ENCODE measurements around the gene TYK2.

TYK2 gene

GRCh38 chr19:10380313-10381102 lies at the start of gene TYK2:
Gene TYK2, minus strand, starts transcription at chr19:10380572. Its CDS starts 2,166 bp downstream, at chr19:10378406.
- in situ Hi-C loops (cut with HindIII; ENCODE audit: low pct_ligation_motif_present, low pct_unique_long_range_greater_than_20kb, low sequenced_read_pairs), result no loop called here
- peak; percentile 95 for DNase-seq

GRCh38 chr19:10428996-10429381 lies 48.6 kb upstream of the TYK2 start:
- in situ Hi-C loops (cut with HindIII; ENCODE audit: low pct_ligation_motif_present, low pct_unique_long_range_greater_than_20kb, low sequenced_read_pairs), result no loop called here
- no peak for DNase-seq

- in situ Hi-C loops (cut with HindIII; ENCODE audit: low pct_ligation_motif_present, low pct_unique_long_range_greater_than_20kb, low sequenced_read_pairs), result no loop called here
- DNase-seq, result no peak
Measured at GRCh38 chr19:10427169-10427568, 46.8 kb upstream of the TYK2 start.

DNA sequence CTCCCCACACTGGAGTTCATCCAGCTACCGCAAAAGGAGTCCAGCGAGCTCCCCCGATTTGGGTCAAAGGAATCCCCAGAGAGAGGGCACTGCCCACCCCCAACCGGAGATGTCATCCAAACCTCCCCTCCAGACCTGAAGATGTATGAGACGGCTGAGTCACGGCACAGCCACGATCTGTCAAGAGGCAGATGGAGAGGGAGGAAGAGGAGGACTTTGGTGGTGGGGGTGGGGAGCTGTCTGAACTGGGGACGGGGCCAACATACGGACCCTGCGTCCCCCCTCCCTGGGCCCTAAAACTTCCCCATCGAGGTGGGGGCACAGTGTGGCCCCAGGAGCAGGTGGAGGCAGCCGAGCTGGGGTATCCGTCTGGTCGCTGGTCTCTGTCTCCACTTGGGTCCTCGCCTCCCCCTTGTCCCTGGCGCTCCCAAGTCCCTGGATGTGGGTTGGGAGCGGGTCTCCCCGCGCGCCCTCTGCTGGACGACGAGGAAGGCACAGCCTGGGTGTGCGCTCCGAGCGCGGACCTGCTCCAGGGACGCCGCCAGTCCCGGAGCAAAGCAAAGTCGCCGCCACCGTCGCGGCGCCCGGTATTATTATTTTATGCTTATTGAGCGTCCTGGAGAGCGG lies 43.8 kb upstream of the TYK2 start:
- in situ Hi-C loops (cut with HindIII; ENCODE audit: low pct_ligation_motif_present, low pct_unique_long_range_greater_than_20kb, low sequenced_read_pairs), result no loop called here
- peak; percentile 73 for DNase-seq

- no peak for DNase-seq
- in situ Hi-C loops (cut with HindIII; ENCODE audit: low pct_ligation_motif_present, low pct_unique_long_range_greater_than_20kb, low sequenced_read_pairs), result no loop called here
Measured at GRCh38 chr19:10422846-10423245, 42.5 kb upstream of the TYK2 start.

DNA sequence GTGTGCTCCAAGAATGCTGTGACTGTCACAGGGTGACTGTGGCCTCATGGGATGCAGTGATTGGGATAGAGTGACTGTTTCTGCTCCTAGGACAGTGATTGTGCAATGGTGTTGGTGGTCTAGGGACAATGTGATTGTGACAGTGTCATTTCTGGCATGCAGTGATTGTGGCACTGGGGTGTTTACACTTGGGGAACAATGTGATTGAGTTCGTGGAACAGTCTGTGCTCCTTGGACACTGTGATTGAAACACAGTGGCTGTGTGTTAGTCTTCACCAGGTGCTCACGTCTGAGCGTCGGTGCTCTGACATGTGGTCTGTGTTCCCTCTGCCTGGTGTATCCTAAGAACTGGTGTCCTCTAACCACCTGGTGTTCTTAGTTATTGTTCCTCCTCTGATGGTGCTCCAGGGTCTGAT lies 41.7 kb upstream of the TYK2 start:
- in situ Hi-C loops (cut with HindIII; ENCODE audit: low pct_ligation_motif_present, low pct_unique_long_range_greater_than_20kb, low sequenced_read_pairs), result no loop called here
- no peak for DNase-seq

GRCh38 chr19:10421240-10422045 lies 41.1 kb upstream of the TYK2 start:
- in situ Hi-C loops (cut with HindIII; ENCODE audit: low pct_ligation_motif_present, low pct_unique_long_range_greater_than_20kb, low sequenced_read_pairs), result no loop called here
- DNase-seq, result no peak

- peak; percentile 60 for DNase-seq
- in situ Hi-C loops (cut with HindIII; ENCODE audit: low pct_ligation_motif_present, low pct_unique_long_range_greater_than_20kb, low sequenced_read_pairs), result no loop called here
Measured at GRCh38 chr19:10420444-10421239, 40.3 kb upstream of the TYK2 start, which contains the start of gene PDE4A. Gene PDE4A, plus strand, starts transcription at chr19:10420538. Its CDS starts 227 bp downstream, at chr19:10420765.

DNA sequence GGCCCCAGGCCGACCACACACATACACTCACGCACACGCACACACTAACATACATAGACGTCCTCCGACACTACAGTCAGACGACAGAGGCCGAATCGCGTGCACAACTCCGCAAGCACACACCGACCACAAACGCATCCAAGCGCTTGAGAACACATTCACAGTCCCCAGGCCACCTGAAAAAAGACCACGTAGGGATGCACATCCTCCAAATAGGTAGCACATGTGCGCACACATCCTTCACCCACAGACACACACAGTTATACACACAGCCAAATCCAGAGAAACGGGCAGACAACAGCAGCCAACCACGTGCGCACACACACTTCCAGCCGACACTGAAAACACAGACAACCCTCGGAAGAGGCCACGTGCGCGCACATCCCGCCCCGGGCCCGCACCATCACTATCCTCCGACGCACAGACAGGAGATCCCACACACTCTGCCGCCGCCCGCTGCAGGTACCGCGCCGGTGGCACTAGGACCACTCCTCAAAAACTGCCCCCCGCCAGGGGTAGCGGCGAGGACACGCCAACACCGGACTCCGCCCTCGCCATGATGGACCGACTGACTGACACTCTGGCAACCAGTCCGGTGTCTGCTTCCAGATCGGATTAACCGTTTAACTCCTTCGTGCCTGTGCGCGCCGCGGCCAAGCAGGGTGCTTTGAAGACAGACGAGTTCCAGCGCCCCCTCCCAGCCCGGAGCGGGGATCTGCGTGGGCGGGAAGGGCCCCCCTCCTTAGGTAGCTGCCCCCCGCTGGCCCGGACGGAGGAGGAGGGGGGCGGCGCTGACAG lies 39.5 kb upstream of the TYK2 start:
- in situ Hi-C loops (cut with HindIII; ENCODE audit: low pct_ligation_motif_present, low pct_unique_long_range_greater_than_20kb, low sequenced_read_pairs), result no loop called here
- DNase-seq, result peak; percentile 72

- DNase-seq, result no peak
- in situ Hi-C loops (cut with HindIII; ENCODE audit: low pct_ligation_motif_present, low pct_unique_long_range_greater_than_20kb, low sequenced_read_pairs), result no loop called here
Measured at GRCh38 chr19:10419200-10419645, 38.9 kb upstream of the TYK2 start.

GRCh38 chr19:10418485-10419199 lies 38.3 kb upstream of the TYK2 start:
- DNase-seq, result no peak
- in situ Hi-C loops (cut with HindIII; ENCODE audit: low pct_ligation_motif_present, low pct_unique_long_range_greater_than_20kb, low sequenced_read_pairs), result no loop called here

DNA sequence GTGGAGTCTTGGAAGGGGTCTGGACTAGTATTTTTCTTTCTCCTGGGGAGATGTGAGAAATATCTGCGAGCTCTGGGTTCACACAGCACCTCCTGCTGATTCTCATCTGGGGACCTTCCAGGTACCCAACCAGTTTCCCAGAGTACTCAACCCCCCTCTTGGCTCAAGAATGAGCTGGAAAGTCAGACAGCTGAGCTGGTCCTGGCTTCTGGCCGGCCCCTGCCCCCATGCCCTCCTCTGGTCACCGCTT lies 37.8 kb upstream of the TYK2 start:
- DNase-seq, result no peak
- in situ Hi-C loops (cut with HindIII; ENCODE audit: low pct_ligation_motif_present, low pct_unique_long_range_greater_than_20kb, low sequenced_read_pairs), result no loop called here

- no peak for DNase-seq
- in situ Hi-C loops (cut with HindIII; ENCODE audit: low pct_ligation_motif_present, low pct_unique_long_range_greater_than_20kb, low sequenced_read_pairs), result no loop called here
Measured at GRCh38 chr19:10417541-10418234, 37.3 kb upstream of the TYK2 start.

DNA sequence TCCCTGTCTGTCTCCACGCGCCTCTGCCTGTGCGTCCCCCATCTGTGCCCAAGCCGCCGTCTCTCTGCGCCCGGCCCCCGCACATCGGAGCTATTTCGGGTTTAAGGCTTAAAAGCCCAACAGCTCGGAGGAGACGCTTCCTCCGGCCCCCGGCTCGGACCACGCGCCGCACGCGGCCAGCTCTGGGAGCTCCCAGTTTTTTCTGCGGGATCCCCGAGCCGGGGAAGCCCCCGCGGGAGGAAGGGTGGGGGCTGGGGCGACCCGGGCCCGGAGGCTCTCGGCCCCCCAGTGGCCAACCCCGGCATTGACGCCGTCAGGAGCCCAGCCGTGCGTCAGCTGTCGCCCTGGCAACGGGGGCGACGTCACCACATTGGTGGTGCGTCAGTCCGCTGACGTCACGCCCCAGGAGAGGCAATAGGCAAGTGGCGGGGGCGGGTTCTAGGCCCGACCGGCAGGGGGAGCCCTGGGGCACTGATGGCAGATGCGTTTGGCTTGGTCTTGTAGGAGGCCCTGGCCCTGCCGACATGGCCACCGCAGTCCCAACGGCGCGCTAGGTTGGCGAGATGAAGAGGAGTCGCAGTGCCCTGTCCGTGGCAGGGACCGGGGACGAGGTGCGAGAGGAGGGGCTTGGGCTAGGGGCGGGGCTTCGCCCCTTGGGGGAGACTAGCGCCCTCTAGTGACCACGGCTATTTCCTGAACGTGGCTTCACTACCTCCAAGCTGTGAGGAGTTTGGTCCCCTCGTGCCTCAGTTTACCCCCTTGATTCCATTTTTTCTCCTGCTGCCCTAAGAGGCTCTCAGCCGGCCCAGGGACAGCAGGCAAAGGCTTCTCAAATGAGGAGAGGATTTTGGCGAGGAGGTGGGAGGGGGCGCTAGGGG lies 36.2 kb upstream of the TYK2 start:
- DNase-seq, result peak; percentile 86
- in situ Hi-C loops (cut with HindIII; ENCODE audit: low pct_ligation_motif_present, low pct_unique_long_range_greater_than_20kb, low sequenced_read_pairs), result no loop called here

DNA sequence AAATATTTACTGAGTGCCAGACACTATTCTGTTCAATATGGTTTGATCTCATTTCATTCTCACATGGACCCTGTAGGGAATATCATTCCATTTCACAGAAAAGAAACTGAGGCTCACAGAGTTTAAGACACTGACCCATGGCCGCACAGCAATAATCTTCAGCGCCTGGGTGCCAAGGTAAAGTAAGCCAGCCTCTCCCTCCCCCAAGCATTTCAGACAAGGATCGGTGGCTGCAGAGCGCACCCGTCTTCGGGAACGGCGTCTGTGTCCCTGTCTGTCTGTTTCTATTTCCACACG lies 35.7 kb upstream of the TYK2 start:
- in situ Hi-C loops (cut with HindIII; ENCODE audit: low pct_ligation_motif_present, low pct_unique_long_range_greater_than_20kb, low sequenced_read_pairs), result no loop called here
- DNase-seq, result no peak

GRCh38 chr19:10412257-10412977 lies 32.0 kb upstream of the TYK2 start:
- in situ Hi-C loops (cut with HindIII; ENCODE audit: low pct_ligation_motif_present, low pct_unique_long_range_greater_than_20kb, low sequenced_read_pairs), result no loop called here
- no peak for DNase-seq

All from ACHN (cell line).